GM21423 (cell line): ENCODE results near the gene PNKD.
"Not testable (repeated sequence)": the region's sequence is repeated elsewhere in the genome, so short reads cannot be mapped to it uniquely, and the experiment has no call there.

Experiments used
- ATAC-seq: cut with Tn5 transposase; IDR thresholded peaks from one replicate; pipeline ENCODE4 v1.9.1; 2021; ENCODE audit warnings: mild to moderate bottlenecking, moderate library complexity; ENCODE audit not compliant: unreplicated experiment

PNKD gene

DNA sequence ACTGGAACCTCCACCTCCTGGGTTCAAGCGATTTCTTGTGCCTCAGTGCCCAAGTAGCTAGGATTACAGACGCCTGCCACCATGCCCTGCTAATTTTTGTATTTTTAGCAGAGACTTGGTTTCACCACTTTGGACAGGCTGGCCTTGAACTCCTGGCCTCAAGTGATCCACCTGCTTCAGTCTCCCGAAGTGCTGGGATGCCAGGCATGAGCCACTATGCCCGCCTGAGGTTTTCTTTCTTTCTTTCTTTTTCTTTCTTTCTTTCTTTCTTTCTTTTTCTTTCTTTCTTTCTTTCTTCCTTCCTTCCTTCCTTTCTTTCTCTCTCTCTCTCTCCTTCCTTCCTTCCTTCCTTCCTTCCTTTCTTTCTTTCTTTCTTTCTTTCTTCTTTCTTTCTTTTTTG lies 44.4 kb downstream of the PNKD start:
- not testable (repeated sequence) for ATAC-seq

DNA sequence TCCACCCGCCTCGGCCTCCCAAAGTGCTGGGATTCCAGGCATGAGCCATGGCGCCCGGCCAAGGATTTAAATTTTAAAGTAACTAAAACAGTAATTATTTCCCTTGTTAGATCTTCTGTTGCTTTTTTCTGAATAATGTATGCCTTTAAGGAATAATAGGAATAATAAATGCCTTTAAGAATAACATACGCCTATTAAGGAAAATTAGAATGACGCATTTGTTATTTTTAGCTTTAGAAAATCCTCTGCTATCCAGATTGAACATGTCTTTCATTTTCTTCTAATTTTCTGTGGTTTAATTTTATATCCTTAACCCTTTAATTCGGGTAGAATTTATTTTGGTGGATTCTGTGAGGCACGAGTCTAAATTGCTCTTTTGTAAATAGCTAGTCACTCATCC lies 45.1 kb downstream of the PNKD start:
- ATAC-seq, result no peak

DNA sequence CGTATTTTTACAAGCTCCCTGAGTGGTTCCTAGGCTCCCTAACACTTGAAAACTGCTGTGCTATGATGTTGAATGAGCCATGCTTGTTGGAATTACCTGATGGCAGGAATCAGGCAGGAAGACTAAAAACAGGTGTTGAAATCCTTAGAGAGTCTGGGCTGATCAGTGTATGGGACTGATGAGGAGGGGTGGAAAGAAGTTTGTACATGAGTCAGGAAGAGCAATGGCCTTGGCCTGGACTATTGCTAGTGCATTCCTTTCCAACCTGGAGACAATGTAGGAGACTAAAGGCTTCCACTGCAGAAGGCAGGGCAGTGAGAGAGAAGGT lies 46.9 kb downstream of the PNKD start:
- no peak for ATAC-seq

DNA sequence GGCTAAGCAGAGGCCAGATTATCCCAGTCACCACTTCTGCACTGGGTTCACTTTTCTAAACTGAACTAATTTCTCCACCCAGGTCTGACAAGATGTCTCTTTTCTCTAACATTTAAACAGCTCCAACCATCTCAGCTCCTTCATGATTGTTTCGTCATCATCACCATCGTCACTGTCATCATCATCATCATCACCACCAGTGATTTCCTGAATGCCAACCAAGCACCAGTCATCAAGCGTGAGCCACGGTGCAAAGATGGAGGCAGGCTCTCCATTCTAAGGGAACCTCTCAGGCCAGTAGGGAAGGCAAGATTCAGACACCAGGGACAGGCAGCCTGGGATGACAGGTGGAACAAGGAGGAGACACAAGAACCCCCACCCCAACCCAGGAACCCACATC lies 47.5 kb downstream of the PNKD start:
- ATAC-seq, result no peak

DNA sequence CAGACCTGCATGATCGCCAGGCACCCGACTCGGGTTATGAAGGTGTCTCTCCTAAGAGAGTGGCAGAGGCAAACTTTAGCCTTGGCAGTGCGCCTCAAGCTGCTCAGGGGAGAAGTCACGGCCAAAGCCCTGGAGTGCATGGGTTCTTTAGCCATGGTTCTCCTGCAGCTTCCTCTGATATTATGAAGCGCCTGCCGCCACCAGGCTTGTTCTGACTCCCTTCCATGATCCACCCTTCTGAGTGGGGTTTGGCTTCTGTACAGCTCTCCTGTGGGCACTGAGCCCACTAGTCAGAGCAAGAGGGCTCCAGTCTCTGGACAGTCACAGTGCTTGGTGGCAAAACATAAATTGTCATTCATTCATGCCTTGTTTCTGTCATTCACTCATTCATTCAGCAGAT lies 47.9 kb downstream of the PNKD start:
- no peak for ATAC-seq

DNA sequence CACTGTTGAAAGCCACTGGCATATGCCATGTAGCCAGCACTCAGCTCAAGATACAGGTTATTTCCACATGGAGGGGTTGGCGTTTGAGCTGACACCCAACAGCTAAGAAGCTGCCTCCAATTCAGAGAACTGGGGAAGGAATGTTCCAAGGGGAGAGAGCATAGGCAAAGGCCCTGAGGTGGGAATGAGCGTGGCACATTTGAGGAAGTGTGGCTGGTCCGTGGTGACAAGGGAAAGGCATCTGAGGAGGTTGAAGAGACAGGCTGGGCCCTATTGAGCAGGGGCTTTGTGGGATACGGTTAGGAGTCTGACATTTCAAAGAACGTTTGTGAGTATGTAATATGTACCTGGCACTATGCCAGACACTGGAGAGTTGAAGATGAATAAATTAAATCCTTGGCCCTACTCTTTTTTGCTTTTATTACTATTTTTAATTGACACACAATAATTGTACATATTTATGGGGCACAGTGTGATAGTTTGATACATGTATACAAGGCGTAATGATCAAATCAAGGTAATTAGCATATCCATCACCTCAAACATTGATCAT lies 49.6 kb downstream of the PNKD start:
- no peak for ATAC-seq

DNA sequence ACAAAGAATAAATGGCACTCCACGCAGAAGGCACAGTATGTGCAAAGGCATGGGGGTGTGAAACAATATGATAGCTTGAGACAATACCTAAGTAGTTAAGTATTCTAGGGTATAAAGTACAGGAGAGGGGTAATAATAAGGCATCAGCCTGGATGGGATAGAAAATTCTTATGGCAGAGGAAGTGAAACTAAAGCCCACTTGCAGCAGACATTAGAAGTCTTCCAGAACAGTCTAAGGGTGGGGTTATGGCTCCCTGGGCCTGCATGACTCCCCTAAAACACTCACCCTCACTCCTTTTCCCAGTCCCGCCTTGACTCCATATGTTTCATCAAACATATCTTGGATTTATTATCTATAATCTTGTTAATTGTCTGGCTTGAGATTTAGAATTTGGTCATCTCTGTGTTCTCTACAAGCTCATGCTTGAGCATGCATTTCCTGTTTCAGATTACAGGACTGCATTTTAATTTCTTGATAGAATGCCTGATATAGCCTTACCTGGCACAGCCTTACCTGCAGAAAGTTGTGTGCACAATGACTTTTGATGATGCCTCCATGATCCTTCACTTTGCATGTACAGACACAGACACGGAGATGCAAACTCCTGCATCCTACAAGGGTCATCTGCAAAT lies 50.5 kb downstream of the PNKD start:
- no peak for ATAC-seq

DNA sequence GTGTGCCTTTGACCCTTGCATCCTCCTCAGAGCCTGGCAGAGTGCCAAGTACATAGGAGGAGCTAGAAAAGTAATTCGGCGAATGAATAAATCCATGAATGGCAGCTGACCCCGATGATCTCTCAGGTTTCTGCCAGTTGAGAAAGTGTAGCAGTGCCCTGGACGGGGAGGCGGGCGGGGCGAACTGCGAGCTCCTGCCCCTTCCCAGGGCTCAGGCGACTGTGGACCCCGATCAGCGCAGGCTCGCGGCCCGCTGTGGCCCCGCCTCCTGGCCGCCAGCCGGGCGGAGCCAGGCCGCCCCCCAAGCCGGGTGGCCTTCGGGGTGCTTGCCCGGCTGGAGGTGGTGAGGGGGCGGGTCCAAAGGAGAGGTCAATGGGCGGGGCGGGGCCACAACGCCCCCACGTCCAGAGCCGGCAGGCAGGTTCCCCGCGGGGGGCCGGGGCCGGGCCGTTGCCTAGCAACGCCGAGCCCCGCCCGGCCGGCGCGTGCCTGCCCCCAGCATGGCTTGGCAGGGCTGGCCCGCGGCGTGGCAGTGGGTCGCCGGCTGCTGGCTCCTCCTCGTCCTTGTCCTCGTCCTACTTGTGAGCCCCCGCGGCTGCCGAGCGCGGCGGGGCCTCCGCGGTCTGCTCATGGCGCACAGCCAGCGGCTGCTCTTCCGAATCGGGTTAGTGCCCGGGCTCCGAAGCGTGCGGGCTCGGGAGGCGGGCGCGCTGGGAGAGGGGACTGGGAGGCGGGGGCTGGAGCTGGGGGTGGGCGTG lies 52.6 kb downstream of the PNKD start:
- peak; percentile 67 for ATAC-seq

DNA sequence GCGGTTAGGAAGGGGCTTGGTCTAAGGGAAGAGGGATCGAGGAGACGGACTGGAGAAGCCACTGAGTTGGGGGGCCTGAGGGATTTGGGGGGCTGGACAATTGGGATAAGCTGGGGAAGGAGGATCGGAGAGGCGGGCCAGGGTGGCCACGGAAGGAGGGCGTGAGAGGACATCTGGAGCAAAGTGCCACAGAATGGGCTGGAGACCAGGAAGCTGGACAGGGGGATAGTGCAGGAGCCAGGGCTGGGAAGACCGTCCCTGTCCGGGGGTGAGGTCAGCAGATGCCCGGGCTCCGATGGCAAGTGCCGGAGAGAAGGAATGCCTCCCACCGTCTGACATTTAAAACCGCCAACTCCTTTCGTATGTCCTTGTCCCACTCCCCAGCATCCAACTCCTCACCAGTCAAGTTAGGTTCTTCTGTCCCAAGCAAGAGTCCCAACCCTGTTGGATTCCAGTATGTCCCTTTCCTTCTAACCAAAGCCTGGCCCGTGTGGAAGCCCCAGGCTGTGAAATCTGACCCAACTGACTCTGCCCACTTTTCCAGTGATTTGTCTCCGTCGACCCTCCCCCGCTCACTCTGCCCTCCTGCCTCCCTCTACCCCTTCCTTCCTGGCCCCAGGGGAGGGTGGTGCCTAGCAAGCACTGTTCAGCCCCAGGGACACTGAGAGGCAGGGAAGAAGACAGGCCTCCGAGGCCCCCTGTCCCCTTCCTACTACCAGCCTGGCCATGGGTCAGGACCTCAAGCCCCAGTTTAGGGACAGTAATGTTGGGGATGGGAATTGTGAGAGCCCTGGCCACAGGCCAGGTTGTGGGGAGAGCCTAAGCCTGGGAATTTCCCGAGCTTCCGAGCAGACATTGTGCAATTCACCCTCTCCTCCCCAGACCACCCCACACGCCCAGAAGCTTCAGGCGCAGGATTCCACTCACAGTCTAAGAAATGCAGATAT lies 53.5 kb downstream of the PNKD start:
- no peak for ATAC-seq

DNA sequence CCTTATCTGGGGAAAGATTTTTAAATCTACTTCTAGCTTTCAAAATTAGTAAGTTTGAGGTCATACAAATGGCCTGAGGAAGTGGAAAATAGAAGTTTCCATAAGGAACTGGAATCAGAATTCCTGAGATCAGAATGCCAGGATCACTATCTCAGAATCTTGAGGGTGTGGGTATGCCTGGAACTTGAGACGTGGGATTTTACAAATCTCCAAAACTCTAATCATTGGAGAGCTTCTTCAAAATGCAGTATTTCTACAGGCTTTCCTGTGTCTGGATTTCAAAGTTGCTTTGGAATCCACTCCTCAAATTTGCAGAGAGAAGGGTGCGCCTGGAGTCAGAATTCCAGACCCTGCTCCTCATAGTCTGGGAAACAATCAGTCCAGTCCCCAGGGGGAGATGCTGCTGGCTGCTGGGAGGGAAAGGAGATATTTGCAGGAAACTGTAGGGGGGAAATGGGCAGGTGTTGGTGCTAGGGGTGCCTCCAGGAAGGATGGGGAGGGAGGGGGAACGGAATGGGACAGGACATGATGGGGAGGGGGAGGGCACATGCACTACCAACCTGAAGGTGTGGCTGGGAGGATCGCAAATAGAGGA lies 55.3 kb downstream of the PNKD start:
- ATAC-seq, result no peak

DNA sequence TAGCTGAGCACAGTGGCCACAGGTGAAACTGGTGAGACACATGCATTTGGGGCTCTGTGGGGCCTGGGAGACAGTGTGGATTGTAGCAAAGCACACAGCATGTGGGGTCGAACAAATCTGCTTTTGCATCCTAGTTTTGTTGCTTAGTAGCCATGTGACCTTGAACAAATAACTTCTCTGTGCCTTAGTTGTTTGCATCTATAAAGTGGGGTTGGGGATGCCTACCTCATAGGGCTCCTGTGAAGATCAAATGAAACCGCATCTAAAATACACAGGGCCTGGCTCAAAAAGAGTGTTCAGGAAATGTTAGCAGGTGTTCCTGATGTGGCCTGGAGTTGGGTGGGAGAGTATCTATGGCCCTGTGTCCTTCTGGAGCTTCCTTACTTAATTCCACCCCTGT lies 56.0 kb downstream of the PNKD start:
- ATAC-seq, result no peak

DNA sequence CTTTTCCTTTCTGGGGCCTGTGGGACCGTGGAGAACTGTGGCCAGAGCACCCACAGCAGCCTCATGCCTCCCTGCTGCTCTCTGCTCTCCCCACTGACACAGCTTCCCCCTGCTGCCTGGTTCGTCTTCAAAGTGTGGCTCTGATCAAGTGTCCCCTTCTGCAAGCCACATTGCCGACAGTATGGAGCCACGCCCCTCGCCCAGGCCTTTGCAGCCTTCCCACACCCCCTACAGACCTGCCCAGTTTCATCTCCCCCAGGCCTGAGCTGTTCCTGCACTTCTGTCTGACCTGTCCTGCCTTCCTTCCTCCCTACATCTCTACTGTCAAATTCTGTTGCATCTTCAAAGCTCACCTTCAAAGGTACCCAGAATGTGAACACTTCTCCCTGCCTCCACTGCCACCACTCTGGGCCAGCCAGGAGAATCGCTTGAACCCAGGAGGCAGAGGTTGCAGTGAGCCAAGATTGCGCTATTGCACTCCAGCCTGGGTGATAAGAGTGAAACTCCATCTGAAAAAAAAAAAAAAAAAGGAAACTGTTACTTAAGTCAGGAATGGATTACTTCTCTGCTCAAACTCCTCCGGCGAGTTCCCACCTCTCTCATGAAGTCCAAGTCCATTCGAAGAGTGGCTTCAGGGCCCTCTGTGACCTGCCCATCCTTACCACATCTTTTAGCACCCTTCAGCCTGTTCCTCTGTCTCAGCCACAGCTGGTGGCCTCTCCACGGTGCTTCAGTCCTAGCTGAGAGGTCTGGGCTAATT lies 57.3 kb downstream of the PNKD start:
- no peak for ATAC-seq

DNA sequence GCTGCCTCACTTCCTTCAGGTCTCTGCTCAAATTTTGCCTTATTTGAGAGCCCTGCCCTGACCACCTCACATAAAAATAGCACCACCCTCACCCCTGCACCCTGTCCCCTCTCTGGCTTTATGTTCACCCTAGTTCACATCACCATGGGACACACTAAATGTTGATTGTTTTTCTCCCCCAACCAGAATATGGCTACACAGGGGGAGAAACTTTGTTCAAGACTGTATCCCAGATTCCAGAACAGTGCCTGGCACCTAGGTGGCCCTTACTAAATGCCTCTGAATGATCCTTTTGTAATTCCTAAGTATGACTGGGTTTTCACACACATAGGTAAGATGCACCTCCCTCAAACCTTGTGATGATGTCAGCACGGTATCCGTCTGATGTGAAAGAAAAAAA lies 58.0 kb downstream of the PNKD start:
- no peak for ATAC-seq

DNA sequence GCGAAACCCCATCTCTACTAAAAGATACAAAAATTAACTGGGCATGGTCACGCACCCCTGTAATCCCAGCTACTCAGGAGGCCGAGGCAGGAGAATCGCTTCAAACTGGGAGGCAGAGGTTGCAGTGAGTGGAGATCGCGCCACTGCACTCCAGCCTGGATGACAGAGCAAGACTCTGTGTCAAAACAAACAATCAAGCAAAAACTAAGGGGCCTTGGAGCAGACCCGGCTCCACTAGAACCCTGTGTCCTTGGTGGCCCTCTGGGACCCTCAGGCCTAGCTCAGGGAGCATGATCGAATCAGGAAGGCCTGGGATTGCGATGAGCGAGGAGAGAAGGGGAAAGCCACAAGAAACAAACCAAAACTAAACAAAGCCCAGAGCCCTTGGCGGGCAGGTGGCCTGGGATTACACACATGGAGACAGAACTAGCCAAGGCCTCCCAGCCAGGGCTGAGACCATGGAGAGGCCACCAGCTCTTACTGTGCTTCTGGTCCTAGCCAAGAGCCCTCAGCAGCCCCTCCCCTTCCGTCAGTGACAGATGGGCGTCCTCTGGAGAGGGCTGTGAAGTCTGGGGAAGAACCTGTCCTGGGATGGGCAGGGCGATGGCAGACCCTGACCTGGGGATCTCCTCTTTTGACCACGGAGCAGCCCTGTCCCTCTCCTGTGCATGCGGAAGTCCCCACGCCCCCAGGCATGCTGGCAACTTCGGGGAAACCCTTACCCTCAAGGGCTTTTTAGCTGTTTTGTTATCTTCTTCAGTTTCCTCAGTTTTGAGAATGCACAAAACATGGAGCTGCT lies 58.9 kb downstream of the PNKD start:
- peak; percentile 40 for ATAC-seq

DNA sequence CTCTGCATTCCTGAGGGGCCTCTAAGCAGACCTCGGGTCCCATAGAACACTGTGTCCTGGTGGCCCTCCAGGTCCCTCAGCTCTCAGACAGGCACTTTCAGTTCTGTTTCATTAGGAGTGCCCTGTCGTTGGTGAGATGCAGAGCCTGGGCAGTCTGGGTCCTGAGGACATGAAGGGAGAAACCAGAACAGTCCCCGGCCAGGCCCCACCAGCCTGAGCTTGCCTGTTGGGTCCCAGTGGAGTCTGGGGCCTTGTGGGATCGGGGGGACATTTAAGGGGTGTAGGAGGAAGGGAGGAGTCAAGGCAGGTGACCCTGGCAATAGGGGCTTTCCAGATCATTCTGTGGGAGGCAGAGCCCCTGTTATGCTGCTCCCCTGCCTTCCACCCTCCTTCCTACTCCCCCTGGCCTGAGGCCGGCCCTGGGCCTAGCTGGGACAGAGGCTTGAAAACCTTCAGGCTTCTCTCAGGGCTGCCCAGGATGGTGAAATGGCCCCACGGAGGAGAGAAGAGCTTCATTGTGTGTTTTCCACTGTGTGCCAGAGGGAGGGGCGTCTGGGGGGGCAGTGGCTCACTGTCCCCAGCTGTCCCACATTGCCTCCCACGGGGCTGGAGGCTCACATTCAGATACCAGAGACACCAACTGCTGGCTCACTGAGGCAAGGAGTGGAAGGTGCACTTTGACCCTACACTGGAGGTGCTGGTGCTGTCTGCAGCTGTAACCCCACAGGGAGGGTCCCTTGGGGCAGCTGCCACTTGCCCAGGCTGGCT lies 59.7 kb downstream of the PNKD start:
- ATAC-seq, result peak; percentile 35

DNA sequence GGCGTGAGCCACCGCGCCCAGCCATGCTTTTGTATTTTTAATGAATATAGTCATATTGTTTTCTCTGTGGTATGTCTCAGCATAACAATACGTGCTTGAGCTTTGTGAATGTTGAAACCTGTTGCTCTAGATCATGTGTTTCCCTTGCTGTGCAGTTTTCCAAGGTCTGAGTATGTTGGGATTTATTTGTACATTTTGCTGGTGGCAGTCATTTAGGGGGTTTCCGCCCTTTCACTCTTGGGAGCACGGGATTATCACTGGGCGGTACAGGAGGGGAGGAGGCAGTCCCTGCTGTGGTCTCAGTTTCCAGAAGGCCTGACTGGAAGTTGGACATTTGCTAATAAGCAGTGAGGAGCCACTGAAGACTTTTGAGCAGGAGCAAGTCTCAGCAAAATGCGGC lies 61.4 kb downstream of the PNKD start:
- no peak for ATAC-seq

DNA sequence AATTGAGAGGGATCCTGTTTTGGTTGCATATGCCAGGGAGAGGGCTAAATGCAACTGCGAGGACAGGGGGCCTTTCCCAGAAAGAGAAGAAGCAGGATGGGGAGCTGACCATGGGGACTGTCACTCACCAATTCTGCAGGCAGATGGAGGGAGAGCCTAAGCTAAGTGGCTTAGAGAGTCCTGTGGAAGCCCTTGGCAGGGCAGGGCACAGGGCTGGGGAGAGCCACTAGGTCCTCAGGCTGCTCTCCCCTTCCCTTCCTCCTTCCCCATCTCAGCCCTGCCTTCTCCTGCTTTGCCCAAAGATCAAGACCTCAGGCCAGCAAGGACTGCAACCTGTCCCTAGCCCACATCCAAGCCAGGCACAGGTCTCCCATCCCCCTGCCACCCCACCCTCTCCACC lies 62.0 kb downstream of the PNKD start:
- ATAC-seq, result no peak

DNA sequence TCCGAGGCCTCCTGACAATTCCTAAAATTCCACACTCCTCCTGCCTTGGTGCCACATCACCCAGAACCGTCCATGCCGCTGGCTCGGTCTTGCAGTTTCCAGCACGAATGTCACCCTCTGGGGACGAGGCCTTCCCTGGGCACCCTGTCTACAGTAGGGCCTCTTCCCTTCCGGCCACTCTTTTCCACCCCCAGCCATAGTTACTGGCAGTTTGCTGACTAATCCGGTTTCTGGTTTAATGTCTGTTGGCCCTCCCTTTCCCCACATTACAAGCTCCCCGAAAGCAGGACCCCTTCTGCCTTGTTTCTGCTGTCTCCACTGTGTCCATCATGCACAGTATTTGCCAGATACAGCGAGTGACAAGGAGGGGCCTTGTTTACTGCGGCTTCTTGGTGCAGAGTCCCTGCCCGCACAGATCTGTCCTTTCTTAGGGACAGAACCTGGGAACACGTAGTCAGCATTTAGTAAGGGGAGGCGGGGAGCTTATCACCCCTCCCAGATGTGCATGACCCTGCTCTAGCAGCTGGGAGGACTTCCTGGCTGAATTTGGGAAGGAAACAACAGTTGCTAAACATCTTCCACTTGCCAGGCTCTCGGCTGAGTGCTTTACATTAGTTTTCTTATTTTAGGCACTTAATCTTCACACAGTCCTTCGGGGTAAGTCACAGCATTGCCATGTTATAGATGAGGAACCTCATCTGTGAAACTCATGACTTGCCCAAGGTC lies 62.8 kb downstream of the PNKD start:
- no peak for ATAC-seq
